NOMO-1 (cell line): ENCODE measurements around the gene CCDC57.
"Not testable (repeated sequence)": the region's sequence is repeated elsewhere in the genome, so short reads cannot be mapped to it uniquely, and the experiment has no call there.

ENCODE experiments used
- DNase-seq, 2 experiments: peaks; one replicate each; lab custom pipeline; 2025; ENCODE audit not compliant: unreplicated experiment in 2 of 2; lab: John Stamatoyannopoulos, UW

Gene CCDC57

GRCh38 chr17:82204831-82205719 is 7.6 kb downstream of the CCDC57 start:
- DNase-seq = peak in 1 of 2 experiments; percentile 49

GRCh38 chr17:82203920-82204319 is 8.7 kb downstream of the CCDC57 start:
- no peak for DNase-seq

GRCh38 chr17:82202981-82203380 is 9.7 kb downstream of the CCDC57 start:
- no peak for DNase-seq

GRCh38 chr17:82201498-82201910 is 11.1 kb downstream of the CCDC57 start:
- DNase-seq = no peak

GRCh38 chr17:82200743-82201497 is 11.7 kb downstream of the CCDC57 start:
- peak; percentile 23 to 41 for DNase-seq

GRCh38 chr17:82200135-82200534 is 12.5 kb downstream of the CCDC57 start:
- peak; percentile 32 to 46 for DNase-seq

GRCh38 chr17:82199496-82199895 is 13.1 kb downstream of the CCDC57 start:
- no peak for DNase-seq

- DNase-seq = no peak
These were observed 14.6 kb downstream of the CCDC57 start for GRCh38 chr17:82198092-82198491.

- DNase-seq = no peak
These were observed 16.7 kb downstream of the CCDC57 start for GRCh38 chr17:82195675-82196672.

- DNase-seq = no peak
These were observed 17.9 kb downstream of the CCDC57 start for GRCh38 chr17:82194765-82195164.

- peak; percentile 34 to 85 for DNase-seq
These were observed 19.0 kb downstream of the CCDC57 start for GRCh38 chr17:82193520-82194220.

GRCh38 chr17:82193050-82193449 is 19.6 kb downstream of the CCDC57 start:
- not testable (repeated sequence) for DNase-seq

- no peak for DNase-seq
These were observed 24.4 kb downstream of the CCDC57 start for GRCh38 chr17:82188001-82188961.

GRCh38 chr17:82187500-82187899 is 25.1 kb downstream of the CCDC57 start:
- DNase-seq = no peak

GRCh38 chr17:82186221-82186620 is 26.4 kb downstream of the CCDC57 start:
- no peak for DNase-seq

GRCh38 chr17:82184761-82185160 is 27.9 kb downstream of the CCDC57 start:
- DNase-seq = no peak

GRCh38 chr17:82180776-82181528 is 31.7 kb downstream of the CCDC57 start:
- no peak for DNase-seq

GRCh38 chr17:82179946-82180475 is 32.6 kb downstream of the CCDC57 start:
- no peak for DNase-seq
